ENCODE data around the gene TEAD4.

Gene TEAD4

GRCh38 chr12:3086729-3087323 is 127.6 kb downstream of the TEAD4 start:
- no peak overlapping the region for H3K4me3 ChIP-seq (ENCODE audit: low read length)
- no peak for TF ChIP-seq CTCF (conservative IDR thresholded peaks at IDR 0.05; ENCODE audit: low read length)
- DNase-seq (ENCODE audit: low read depth), result no peak

- no peak for DNase-seq (ENCODE audit: low read depth)
- H3K4me3 ChIP-seq (ENCODE audit: low read length), result no peak overlapping the region
- no peak for TF ChIP-seq CTCF (conservative IDR thresholded peaks at IDR 0.05; ENCODE audit: low read length)
Measured at GRCh38 chr12:3087758-3088650, 128.8 kb downstream of the TEAD4 start.

GRCh38 chr12:3089588-3089987 is 130.4 kb downstream of the TEAD4 start:
- H3K4me3 ChIP-seq (ENCODE audit: low read length), result no peak overlapping the region
- no peak for DNase-seq (ENCODE audit: low read depth)
- no peak for TF ChIP-seq CTCF (conservative IDR thresholded peaks at IDR 0.05; ENCODE audit: low read length)

All from AG10803 (cell line).